ENCODE results near the gene PLRG1. TPM values are rescaled to one million over a fixed set of nuclear protein-coding genes. Genes with fewer than 3 reads are reported as not detected.
A peak's percentile ranks its signal among the peaks of the same experiment; 100 is the strongest.
"Not testable (repeated sequence)": the region's sequence is repeated elsewhere in the genome, so short reads cannot be mapped to it uniquely, and the experiment has no call there.

The PLRG1 gene
- total RNA-seq = 81.2 and 83.4 TPM in 2 replicates

GRCh38 chr4:154549894-154550790 is at the start of gene PLRG1:
Gene PLRG1, minus strand, starts transcription at chr4:154550400. Its CDS starts 92 bp downstream, at chr4:154550308.
- Mint-ChIP-seq H3K9me3 (no peaks in the 10 kb centered on the region), H3K27ac (peak within 1 kb of the TSS; percentile 89), H3K4me3 (ENCODE audit: low read depth) (peak within 1 kb of the TSS; percentile 92), H3K4me1 (ENCODE audit: low read depth) (peaks cover 20% of the 10 kb centered on the region), H3K36me3 (ENCODE audit: low read depth) (peaks cover 24% of the 10 kb centered on the region), H3K27me3 (ENCODE audit: low read depth) (no peaks in the 10 kb centered on the region)
- intact Hi-C loops (cut with micrococcal nuclease) = loop anchor here (1.0 to 10.0 kb wide), 4 partner anchors 68 to 826 kb away; partner anchors contain the start of gene MAP9
- peak; percentile 94 for DNase-seq (ENCODE audit: low spot score)

DNA sequence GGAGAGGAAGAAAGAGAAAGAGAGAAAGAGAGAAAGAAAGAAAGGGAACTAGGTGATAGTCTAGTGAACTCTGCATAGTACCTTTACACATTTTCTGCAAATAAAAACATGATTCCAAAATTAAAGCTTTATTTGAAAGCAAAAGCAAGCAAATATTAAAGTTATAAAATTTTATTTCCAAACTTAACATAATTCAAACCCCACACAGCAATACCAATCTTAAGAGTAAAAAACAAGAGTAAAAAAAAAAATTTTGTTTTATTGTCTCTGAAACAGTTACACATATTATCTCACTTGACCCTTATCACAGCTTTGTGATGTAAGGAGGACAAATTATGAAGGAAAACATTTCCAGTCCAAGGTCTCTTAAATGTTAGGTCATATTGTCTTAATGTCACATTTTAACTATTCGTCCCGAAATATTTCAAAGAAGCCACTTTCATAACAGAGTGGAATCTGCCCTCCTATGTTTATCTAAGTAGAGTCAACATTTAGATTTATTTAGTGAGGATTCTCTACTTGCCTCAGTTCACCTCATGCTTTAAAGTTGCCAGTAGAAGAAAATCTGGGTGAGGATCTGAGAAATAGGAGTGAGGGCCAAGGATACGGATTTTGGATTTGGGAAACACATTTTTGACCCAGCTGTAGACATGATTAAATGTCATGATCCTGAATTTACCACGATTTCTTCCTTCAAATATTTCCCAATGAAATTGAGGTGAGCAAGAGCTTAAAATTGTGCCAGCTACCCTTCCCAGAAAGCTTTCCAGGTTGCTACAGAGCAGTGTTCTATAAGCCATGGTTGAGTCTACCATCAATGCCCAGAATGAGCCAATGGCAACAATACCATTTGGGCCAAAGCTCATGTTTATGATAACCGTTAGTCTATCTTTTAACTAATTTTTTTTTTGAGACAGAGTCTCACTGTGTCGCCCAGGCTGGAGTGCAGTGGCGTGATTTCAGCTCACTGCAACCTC is 47.9 kb upstream of the PLRG1 start:
- Mint-ChIP-seq H3K4me3 (ENCODE audit: low read depth) (no peak overlapping the region), H3K27me3 (ENCODE audit: low read depth) (peaks cover 8% of the 10 kb centered on the region), H3K36me3 (ENCODE audit: low read depth) (no peaks in the 10 kb centered on the region), H3K27ac (no peak overlapping the region), H3K9me3 (no peaks in the 10 kb centered on the region), H3K4me1 (ENCODE audit: low read depth) (no peaks in the 10 kb centered on the region)
- DNase-seq (ENCODE audit: low spot score) = no peak
- intact Hi-C loops (cut with micrococcal nuclease) = no loop called here

- H3K4me3 Mint-ChIP-seq (ENCODE audit: low read depth); DNase-seq (ENCODE audit: low spot score); intact Hi-C loops (cut with micrococcal nuclease); H3K36me3 Mint-ChIP-seq (ENCODE audit: low read depth); H3K9me3 Mint-ChIP-seq; H3K4me1 Mint-ChIP-seq (ENCODE audit: low read depth); H3K27me3 Mint-ChIP-seq (ENCODE audit: low read depth); H3K27ac Mint-ChIP-seq: not testable (repeated sequence)
These were observed 47.1 kb upstream of the PLRG1 start for GRCh38 chr4:154597281-154597680.

GRCh38 chr4:154595807-154596206 is 45.6 kb upstream of the PLRG1 start:
- H3K4me3 Mint-ChIP-seq (ENCODE audit: low read depth) = no peak overlapping the region
- H3K27ac Mint-ChIP-seq = no peak overlapping the region
- intact Hi-C loops (cut with micrococcal nuclease) = no loop called here
- DNase-seq (ENCODE audit: low spot score) = no peak
- H3K36me3 Mint-ChIP-seq (ENCODE audit: low read depth) = no peaks in the 10 kb centered on the region
- H3K4me1 Mint-ChIP-seq (ENCODE audit: low read depth) = no peaks in the 10 kb centered on the region
- no peaks in the 10 kb centered on the region for H3K9me3 Mint-ChIP-seq
- peaks cover 7% of the 10 kb centered on the region for H3K27me3 Mint-ChIP-seq (ENCODE audit: low read depth)

DNA sequence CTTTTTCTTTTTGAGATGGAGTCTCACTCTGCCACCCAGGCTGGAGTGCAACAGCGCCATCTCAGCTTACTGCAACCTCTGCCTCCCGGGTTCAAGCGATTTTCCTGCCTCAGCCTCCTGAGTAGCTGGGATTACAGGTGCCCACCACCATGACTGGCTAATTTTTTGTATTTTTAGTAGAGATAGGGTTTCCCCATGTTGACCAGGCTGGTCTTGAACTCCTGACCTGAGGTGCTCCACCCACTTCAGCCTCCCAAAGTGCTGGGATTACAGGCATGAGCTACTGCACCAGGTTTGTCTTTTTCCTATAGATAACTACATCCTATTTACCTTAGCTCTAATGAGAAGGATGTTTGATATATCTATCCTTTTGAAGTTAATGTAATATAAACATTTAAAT is 44.1 kb upstream of the PLRG1 start:
- H3K4me1 Mint-ChIP-seq (ENCODE audit: low read depth); H3K4me3 Mint-ChIP-seq (ENCODE audit: low read depth); H3K27ac Mint-ChIP-seq; H3K36me3 Mint-ChIP-seq (ENCODE audit: low read depth); H3K9me3 Mint-ChIP-seq; DNase-seq (ENCODE audit: low spot score); H3K27me3 Mint-ChIP-seq (ENCODE audit: low read depth); intact Hi-C loops (cut with micrococcal nuclease): not testable (repeated sequence)

DNA sequence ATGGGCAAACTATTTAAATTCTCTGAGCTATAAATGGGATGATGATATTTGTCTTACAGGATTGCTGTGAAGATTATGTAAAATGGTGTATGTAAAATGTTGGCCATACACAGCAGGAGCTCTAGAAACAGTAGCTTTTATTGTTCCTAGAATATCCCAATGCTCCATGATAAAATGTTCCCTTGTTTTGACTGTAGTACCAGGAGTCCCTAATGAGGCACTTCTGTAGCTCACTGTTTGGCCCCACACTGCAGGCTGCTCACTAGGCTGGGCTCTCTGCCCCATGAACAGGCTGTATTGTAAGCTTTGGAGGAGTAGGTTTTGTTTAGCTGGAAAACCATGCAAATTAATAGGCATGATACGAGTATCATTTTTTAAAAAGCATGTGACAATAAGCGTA is 43.7 kb upstream of the PLRG1 start:
- no peaks in the 10 kb centered on the region for H3K4me1 Mint-ChIP-seq (ENCODE audit: low read depth)
- no peak for DNase-seq (ENCODE audit: low spot score)
- no peaks in the 10 kb centered on the region for H3K9me3 Mint-ChIP-seq
- no peaks in the 10 kb centered on the region for H3K36me3 Mint-ChIP-seq (ENCODE audit: low read depth)
- H3K4me3 Mint-ChIP-seq (ENCODE audit: low read depth) = no peak overlapping the region
- no peak overlapping the region for H3K27ac Mint-ChIP-seq
- peaks cover 2% of the 10 kb centered on the region for H3K27me3 Mint-ChIP-seq (ENCODE audit: low read depth)
- intact Hi-C loops (cut with micrococcal nuclease) = no loop called here

DNA sequence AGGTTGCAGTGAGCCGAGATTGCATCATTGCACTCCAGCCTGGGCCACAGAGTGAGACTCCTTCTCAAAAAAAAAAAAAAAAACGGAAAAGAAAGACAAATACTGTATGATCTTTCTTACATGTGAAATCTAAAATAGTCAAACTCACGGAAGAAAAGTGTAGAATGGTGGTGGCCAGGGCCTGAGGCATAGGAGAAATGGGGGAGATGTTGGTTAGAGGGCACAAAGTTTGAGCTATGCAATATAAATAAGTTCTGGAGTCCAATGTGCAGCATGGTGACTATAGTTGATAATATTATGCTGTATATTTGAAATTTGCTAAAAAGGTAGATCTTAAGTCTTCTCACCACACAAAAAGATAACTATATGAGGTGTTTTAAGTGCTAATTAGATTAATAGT is 41.7 kb upstream of the PLRG1 start:
- Mint-ChIP-seq H3K4me3 (ENCODE audit: low read depth) (no peak overlapping the region), H3K4me1 (ENCODE audit: low read depth) (no peaks in the 10 kb centered on the region), H3K27me3 (ENCODE audit: low read depth) (peaks cover 2% of the 10 kb centered on the region), H3K27ac (no peak overlapping the region), H3K9me3 (no peaks in the 10 kb centered on the region), H3K36me3 (ENCODE audit: low read depth) (no peaks in the 10 kb centered on the region)
- no peak for DNase-seq (ENCODE audit: low spot score)
- intact Hi-C loops (cut with micrococcal nuclease) = no loop called here

GRCh38 chr4:154590329-154591006 is 40.3 kb upstream of the PLRG1 start, which contains the start of gene FGA:
Gene FGA, minus strand, starts transcription at chr4:154590742. Its CDS starts 55 bp downstream, at chr4:154590687.
- Mint-ChIP-seq H3K4me3 (ENCODE audit: low read depth) (no peak within 1 kb of the TSS), H3K4me1 (ENCODE audit: low read depth) (no peaks in the 10 kb centered on the region), H3K27ac (no peak within 1 kb of the TSS), H3K36me3 (ENCODE audit: low read depth) (no peaks in the 10 kb centered on the region), H3K27me3 (ENCODE audit: low read depth) (peaks cover 2% of the 10 kb centered on the region), H3K9me3 (no peaks in the 10 kb centered on the region)
- intact Hi-C loops (cut with micrococcal nuclease) = no loop called here
- DNase-seq (ENCODE audit: low spot score) = no peak

DNA sequence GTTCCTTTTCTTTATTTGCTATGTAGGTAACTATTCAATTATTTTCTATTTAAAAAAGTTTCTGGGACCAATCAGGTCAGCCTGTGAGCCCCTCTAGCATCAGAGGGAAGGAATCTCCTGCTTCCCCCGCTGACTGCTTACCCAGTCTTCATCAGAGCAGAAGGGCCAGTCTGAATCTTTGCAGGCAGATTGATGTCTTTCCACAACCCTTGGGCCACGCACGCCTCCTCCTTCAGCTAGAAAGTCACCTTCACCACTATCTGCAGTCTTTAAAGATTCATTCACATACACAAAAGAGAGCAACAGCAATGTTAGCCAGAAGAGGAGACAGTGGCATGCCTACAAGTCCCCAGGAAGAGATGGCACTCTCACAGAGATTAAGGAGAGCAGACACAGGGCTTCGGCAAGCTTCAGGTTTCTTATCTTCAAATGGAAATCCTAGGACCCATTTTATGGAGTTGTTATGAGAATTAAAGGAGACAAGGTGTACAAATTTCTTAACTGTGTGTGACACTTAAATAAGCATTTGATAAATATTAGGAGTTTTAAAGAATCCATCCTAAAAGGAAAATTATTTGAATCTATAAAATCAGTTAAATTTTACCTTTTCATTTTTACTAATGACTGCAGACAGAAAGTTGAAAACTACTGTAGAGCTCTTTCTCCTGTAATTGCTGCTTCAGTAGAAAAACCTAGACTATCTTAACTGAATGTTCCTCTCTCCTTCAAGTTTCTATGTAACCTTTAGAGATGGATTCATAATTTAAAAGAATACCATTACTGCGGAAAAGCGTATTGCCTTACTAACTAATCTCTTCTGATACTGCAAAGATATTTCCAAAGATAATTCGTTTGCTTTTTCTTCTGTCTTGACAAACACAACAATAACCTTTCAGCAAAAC is 39.3 kb upstream of the PLRG1 start:
- H3K4me3 Mint-ChIP-seq (ENCODE audit: low read depth) = no peak overlapping the region
- H3K4me1 Mint-ChIP-seq (ENCODE audit: low read depth) = no peaks in the 10 kb centered on the region
- H3K27ac Mint-ChIP-seq = no peak overlapping the region
- peaks cover 2% of the 10 kb centered on the region for H3K27me3 Mint-ChIP-seq (ENCODE audit: low read depth)
- H3K9me3 Mint-ChIP-seq = no peaks in the 10 kb centered on the region
- no peaks in the 10 kb centered on the region for H3K36me3 Mint-ChIP-seq (ENCODE audit: low read depth)
- no peak for DNase-seq (ENCODE audit: low spot score)
- intact Hi-C loops (cut with micrococcal nuclease) = no loop called here

- Mint-ChIP-seq H3K27ac (no peak overlapping the region), H3K36me3 (ENCODE audit: low read depth) (no peaks in the 10 kb centered on the region), H3K9me3 (no peaks in the 10 kb centered on the region), H3K4me3 (ENCODE audit: low read depth) (no peak overlapping the region), H3K4me1 (ENCODE audit: low read depth) (no peaks in the 10 kb centered on the region), H3K27me3 (ENCODE audit: low read depth) (peaks cover 2% of the 10 kb centered on the region)
- intact Hi-C loops (cut with micrococcal nuclease) = no loop called here
- no peak for DNase-seq (ENCODE audit: low spot score)
These were observed 38.0 kb upstream of the PLRG1 start for GRCh38 chr4:154588198-154588597.

DNA sequence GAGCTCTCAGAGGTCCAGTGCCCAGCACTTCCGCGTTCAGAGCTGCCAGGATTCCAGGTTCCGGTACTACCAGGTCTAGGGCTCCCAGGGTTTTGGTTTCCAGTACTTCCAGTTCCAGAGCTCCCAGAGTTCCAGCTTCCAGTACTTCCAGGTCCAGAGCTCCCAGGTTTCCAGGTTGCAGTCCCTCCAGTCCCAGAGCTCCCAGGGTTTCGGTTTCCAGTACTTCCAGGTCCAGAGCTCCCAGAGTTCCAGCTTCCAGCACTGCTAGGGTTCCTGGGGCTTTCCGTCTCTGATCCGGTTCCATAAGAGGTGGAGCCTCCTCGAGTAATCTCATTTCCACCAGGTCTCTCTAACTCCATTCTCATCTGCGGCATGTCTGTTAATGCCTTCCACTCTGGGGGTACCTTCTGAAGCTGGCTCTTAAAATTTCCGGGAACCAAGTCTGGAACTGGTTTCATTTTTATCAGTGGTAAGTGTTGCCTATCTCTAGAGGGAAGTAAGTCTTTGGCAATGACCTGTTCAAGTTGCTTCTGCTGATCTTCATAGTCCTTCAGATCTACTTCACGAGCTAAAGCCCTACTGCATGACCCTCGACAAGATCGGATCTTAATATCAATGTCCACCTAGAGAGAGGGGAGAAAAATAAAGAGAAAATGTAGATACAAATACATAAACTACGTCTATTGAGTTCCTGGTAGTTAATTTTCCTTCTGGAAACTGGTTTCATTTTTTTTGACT is 36.3 kb upstream of the PLRG1 start:
- no peak overlapping the region for H3K4me3 Mint-ChIP-seq (ENCODE audit: low read depth)
- no peaks in the 10 kb centered on the region for H3K36me3 Mint-ChIP-seq (ENCODE audit: low read depth)
- H3K9me3 Mint-ChIP-seq = no peaks in the 10 kb centered on the region
- no peak for DNase-seq (ENCODE audit: low spot score)
- intact Hi-C loops (cut with micrococcal nuclease) = no loop called here
- H3K27me3 Mint-ChIP-seq (ENCODE audit: low read depth) = peaks cover 5% of the 10 kb centered on the region
- no peaks in the 10 kb centered on the region for H3K4me1 Mint-ChIP-seq (ENCODE audit: low read depth)
- H3K27ac Mint-ChIP-seq = no peak overlapping the region

Data from activated T-helper 2 cell treated with anti-CD3 and anti-CD28 coated beads, Interferon-gamma antibody, Interleukin-2, Interleukin-4, amounts not matched to agents 10 μg/mL and 5 μg/mL and 100 μg/mL, durations not matched to agents 14 hours and 24 hours and 36 hours (primary cell).